MCF 10A (cell line): ENCODE measurements around the gene ALOX5. TPM values are rescaled to one million over a fixed set of nuclear protein-coding genes. Genes with fewer than 3 reads are reported as not detected.
"Not testable (repeated sequence)": the region's sequence is repeated elsewhere in the genome, so short reads cannot be mapped to it uniquely, and the experiment has no call there.

Experiments
- BruUV-seq: library from RNA; stranded (reverse); fragments of 400-500 nt; replicated peaks from 2 replicates; lab custom pipeline; 2021; lab: Mats Ljungman, UMichigan
- CTCF ChIA-PET: fragments of 300-600 bp; sonication (Branson Sonifier 250); formaldehyde crosslinking; extraction: SDS; loops from one replicate; lab custom pipeline; 2021; ENCODE audit warnings: antibody characterized with exemption, inconsistent platforms; lab: Yijun Ruan, JAX
- POLR2A ChIA-PET: fragments of 300-600, 350-650 bp; sonication (Branson Sonifier 250); formaldehyde crosslinking; extraction: SDS; loops from one replicate; lab custom pipeline; 2020; ENCODE audit warnings: antibody characterized with exemption, inconsistent platforms; lab: Yijun Ruan, JAX
- DNase-seq: peaks from one replicate; pipeline ENCODE4 v3.0.0-alpha.2; 2018; ENCODE audit not compliant: unreplicated experiment
- H3K27ac Mint-ChIP-seq: one replicate; pipeline ENCODE4 v1.8.0; 2022; ENCODE audit warnings: mild to moderate bottlenecking, low read depth, mixed read lengths; ENCODE audit not compliant: unreplicated experiment
- H3K27me3 Mint-ChIP-seq: one replicate; pipeline ENCODE4 v1.8.0; 2022; ENCODE audit warnings: mixed read lengths; ENCODE audit not compliant: insufficient read depth, unreplicated experiment
- H3K36me3 Mint-ChIP-seq: one replicate; pipeline ENCODE4 v1.8.0; 2022; ENCODE audit warnings: mild to moderate bottlenecking, moderate library complexity, mixed read lengths; ENCODE audit not compliant: insufficient read depth, unreplicated experiment
- H3K4me1 Mint-ChIP-seq: one replicate; pipeline ENCODE4 v1.8.0; 2022; ENCODE audit warnings: mixed read lengths; ENCODE audit not compliant: insufficient read depth, unreplicated experiment
- H3K4me3 Mint-ChIP-seq: one replicate; pipeline ENCODE4 v1.8.0; 2022; ENCODE audit warnings: mild to moderate bottlenecking, moderate library complexity, mixed read lengths; ENCODE audit not compliant: unreplicated experiment
- H3K9me3 Mint-ChIP-seq: one replicate; pipeline ENCODE4 v1.8.0; 2022; ENCODE audit warnings: mixed read lengths; ENCODE audit not compliant: unreplicated experiment
- intact Hi-C: fragments of 100-400 bp; cut with micrococcal nuclease; formaldehyde crosslinking; loops from 2 replicates; pipeline ENCODE4 v1.14.1; 2022
- total RNA-seq: library from RNA; stranded (reverse); gene quantifications from 2 replicates; pipeline ENCODE4 v1.2.3, GENCODE V29; 2022
- TF ChIP-seq, protein P1 (sequence below): fragments of 200-600 bp; IDR thresholded peaks from one replicate; pipeline ENCODE4 v1.8.0; 2022; ENCODE audit warnings: antibody characterized with exemption, mild to moderate bottlenecking; ENCODE audit not compliant: unreplicated experiment

The ALOX5 gene
- total RNA-seq, 1 experiment from 2014 or later, result not detected

DNA sequence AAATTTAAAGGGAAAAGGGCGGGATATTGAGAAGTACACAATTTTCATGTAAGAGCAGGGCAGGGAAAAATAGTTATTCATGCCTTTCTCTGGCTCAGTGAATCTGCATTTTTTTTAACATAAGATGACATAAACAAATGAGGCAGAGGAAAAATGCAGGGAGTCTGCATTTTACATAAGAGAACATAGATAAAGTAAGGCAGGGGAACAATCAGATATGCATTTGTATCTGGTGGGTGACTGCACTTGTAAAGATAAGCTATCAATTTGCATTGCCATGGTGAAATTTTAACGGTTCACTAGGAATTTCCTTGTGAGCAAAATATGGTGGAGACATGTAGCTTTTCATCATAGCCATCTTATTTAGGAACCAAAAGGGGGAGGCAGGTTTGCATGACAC, 33.5 kb downstream of the ALOX5 start:
- CTCF ChIA-PET, result interaction anchor here (1.1 kb wide), 1 partner anchor 57 kb away, joined by 3 read pairs; no protein-coding TSS in a partner anchor
- no TSS peak for BruUV-seq
- no peak for DNase-seq
- intact Hi-C loops, result no loop called here
- Mint-ChIP-seq H3K4me3 (no peak overlapping the region), H3K36me3 (no peaks in the 10 kb centered on the region), H3K27ac (no peak overlapping the region), H3K9me3 (no peaks in the 10 kb centered on the region), H3K27me3 (peaks cover 70% of the 10 kb centered on the region), H3K4me1 (peaks cover 9% of the 10 kb centered on the region)
- TF ChIP-seq, protein P1, sequence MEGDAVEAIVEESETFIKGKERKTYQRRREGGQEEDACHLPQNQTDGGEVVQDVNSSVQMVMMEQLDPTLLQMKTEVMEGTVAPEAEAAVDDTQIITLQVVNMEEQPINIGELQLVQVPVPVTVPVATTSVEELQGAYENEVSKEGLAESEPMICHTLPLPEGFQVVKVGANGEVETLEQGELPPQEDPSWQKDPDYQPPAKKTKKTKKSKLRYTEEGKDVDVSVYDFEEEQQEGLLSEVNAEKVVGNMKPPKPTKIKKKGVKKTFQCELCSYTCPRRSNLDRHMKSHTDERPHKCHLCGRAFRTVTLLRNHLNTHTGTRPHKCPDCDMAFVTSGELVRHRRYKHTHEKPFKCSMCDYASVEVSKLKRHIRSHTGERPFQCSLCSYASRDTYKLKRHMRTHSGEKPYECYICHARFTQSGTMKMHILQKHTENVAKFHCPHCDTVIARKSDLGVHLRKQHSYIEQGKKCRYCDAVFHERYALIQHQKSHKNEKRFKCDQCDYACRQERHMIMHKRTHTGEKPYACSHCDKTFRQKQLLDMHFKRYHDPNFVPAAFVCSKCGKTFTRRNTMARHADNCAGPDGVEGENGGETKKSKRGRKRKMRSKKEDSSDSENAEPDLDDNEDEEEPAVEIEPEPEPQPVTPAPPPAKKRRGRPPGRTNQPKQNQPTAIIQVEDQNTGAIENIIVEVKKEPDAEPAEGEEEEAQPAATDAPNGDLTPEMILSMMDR, result no peak
- POLR2A ChIA-PET, result no interaction called here

DNA sequence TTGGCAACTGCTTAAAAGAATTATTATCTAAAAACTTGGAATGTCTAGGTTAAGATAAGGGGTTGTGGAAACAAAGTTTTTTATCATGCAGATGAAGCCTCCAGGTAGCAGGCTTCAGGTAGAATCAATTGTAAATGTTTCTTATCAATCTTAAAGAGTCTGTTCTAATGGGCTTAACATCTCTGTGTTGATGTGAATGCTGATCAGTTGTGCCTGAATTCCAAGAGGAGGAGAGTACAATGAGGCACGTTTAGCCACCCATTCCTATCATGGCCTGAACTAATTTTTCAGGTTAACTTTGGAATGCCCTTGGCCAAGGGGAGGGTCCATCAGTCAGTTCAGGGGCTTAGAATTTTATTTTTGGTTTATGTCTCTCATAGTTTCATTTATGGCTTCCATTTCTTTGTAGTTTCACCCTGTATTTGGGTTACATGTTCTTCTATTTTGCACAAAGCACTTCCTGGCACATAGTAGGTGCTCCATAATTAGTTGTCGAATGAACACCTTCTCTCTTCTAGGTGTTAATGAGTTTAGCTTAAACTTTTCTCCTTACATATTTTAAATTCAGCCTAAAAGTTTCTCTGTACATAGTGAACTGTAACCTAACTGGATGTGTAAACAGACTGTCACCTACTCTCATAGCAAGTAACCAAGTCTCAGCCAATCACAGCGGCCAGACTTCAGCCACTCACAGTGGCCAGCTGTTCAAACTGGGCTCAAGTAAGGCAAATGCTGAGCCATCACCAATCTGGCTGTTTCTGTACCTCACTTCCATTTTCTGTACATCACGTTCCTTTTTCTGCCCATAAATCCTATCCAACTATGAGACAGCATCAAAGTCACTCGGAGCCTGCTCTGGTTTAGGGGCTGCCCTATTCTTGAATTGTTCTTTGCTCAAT, 34.7 kb downstream of the ALOX5 start:
- TF ChIP-seq, protein P1, result no peak
- ChIA-PET POLR2A (no interaction called here), CTCF (no interaction called here)
- Mint-ChIP-seq H3K9me3 (no peaks in the 10 kb centered on the region), H3K36me3 (no peaks in the 10 kb centered on the region), H3K27me3 (peaks cover 59% of the 10 kb centered on the region), H3K27ac (no peak overlapping the region), H3K4me1 (no peaks in the 10 kb centered on the region), H3K4me3 (no peak overlapping the region)
- no TSS peak for BruUV-seq
- DNase-seq, result no peak
- intact Hi-C loops, result no loop called here

DNA sequence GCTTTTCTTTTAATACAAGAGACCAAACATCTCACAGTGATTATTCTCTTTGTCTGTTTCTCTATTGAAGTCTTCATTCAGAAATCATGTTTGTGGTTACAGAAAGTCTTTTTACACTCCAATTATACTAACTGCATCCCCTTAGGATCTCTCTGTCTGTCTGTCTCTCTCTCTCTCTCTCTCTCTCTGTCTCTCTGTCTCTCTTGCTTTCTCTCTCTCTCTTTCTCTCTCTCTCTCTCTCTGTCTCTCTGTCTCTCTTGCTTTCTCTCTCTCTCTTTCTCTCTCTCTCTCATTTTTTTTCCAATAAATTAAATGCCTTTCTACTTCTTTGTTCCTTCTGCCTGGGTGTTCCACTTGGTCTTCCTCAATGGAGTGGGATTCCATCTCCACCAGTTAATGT, 35.3 kb downstream of the ALOX5 start:
- H3K36me3 Mint-ChIP-seq, CTCF ChIA-PET, H3K4me1 Mint-ChIP-seq, H3K4me3 Mint-ChIP-seq, H3K27ac Mint-ChIP-seq, BruUV-seq, H3K9me3 Mint-ChIP-seq, POLR2A ChIA-PET, intact Hi-C loops, DNase-seq: not testable (repeated sequence)
- peaks cover 57% of the 10 kb centered on the region for H3K27me3 Mint-ChIP-seq

DNA sequence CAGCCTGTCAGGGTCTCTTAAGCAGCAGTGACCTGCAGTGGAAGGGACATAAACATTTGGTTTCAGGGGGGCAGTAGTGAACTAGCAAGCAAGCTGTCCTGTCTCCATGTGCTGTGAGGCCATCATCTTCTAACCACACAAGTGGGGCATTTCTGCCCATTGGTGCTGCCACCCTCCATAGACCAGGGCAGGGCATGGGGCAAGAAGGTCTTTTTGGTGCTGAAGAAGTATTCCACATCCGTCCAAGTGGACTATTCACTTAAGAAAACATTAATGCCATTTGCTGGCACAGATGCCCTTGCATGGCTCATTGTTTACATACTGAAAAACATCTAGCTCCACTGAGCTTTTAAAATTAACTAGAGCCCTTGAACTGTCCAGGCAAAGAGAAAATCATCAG, 35.8 kb downstream of the ALOX5 start:
- Mint-ChIP-seq H3K4me1 (no peaks in the 10 kb centered on the region), H3K4me3 (no peak overlapping the region), H3K9me3 (no peaks in the 10 kb centered on the region), H3K36me3 (no peaks in the 10 kb centered on the region), H3K27ac (no peak overlapping the region), H3K27me3 (peaks cover 53% of the 10 kb centered on the region)
- ChIA-PET CTCF (no interaction called here), POLR2A (no interaction called here)
- no peak for DNase-seq
- BruUV-seq, result no TSS peak
- intact Hi-C loops, result no loop called here
- TF ChIP-seq, protein P1, result no peak
